AG08395 (cell line): Measurements from ENCODE around the gene ANKS1A.
A peak's percentile ranks its signal among the peaks of the same experiment; 100 is the strongest.
"Not testable (repeated sequence)": the region's sequence is repeated elsewhere in the genome, so short reads cannot be mapped to it uniquely, and the experiment has no call there.

Experiments used
- DNase-seq: peaks from one replicate; pipeline ENCODE4 v3.0.0; 2012; ENCODE audit warnings: mixed read lengths, low spot score

ANKS1A gene

GRCh38 chr6:34999153-34999552 lies 110.1 kb downstream of the ANKS1A start:
- DNase-seq: not testable (repeated sequence)

DNA sequence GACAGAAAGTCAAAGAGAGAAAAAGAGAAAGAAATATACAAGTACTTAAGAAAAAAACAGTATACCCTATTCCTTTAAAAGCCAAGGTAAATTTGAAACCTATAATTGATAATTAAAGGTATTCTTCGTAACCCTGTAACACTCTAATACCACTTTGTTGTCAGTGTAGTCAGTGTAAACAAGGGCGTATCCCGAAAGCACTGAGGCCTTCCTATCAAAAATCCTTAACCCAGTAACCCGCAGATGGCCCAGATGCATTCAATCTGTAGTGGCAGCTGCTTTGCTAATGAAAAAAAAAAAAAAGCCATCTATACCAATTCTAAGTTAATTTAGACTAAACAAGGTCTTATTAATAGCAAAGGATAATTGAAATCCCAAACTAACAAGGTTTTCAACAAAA lies 110.9 kb downstream of the ANKS1A start:
- not testable (repeated sequence) for DNase-seq

GRCh38 chr6:35001349-35001748 lies 112.3 kb downstream of the ANKS1A start:
- DNase-seq: not testable (repeated sequence)

DNA sequence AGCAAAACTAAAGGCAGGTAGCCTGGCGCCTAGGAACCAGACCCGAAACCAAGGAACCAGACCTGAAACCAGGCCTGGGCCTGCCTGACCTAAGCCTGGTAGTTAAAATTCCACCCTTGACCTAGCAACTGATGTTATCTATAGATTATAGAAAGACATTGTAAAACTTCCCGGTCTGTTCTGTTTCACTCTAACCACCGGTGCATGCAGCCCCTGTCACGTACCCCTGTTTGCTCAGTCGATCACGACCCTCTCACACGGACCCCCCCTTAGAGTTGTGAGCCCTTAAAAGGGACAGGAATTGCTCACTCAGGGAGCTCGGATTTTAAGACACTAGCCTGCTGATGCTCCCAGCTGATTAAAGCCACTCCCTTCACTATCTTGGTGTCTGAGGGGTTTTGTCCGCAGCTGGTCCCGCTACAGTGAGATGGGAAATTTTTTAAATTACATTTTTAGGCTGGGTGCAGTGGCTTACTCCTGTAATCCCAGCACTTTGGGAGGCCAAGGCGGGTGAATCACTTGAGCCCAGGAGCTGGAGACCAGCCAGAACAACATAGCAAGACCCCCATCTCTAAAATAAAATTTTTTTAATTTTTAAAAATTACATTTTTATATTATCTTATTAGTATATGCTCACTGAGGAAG lies 115.0 kb downstream of the ANKS1A start:
- DNase-seq: not testable (repeated sequence)

DNA sequence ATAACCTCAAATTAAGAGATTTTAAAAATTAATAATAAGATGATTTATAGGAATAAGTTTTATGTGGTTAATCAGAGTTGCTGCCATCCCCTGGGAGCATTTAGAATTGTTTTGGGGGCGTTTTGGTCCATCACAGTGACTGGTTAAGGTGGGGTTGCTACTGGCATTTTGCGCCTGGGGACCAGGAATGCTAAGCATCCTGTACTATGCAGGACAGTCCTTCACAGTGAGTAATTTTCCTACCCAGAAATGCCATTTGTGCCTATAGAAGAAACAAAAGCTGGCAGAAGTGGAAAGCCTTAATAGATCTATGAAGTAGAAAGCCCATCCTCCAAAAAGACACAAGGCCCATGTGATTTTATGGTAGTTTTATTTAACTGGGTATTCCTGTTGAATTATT lies 118.0 kb downstream of the ANKS1A start:
- DNase-seq: no peak

GRCh38 chr6:35008858-35009257 lies 119.8 kb downstream of the ANKS1A start:
- DNase-seq: no peak

DNA sequence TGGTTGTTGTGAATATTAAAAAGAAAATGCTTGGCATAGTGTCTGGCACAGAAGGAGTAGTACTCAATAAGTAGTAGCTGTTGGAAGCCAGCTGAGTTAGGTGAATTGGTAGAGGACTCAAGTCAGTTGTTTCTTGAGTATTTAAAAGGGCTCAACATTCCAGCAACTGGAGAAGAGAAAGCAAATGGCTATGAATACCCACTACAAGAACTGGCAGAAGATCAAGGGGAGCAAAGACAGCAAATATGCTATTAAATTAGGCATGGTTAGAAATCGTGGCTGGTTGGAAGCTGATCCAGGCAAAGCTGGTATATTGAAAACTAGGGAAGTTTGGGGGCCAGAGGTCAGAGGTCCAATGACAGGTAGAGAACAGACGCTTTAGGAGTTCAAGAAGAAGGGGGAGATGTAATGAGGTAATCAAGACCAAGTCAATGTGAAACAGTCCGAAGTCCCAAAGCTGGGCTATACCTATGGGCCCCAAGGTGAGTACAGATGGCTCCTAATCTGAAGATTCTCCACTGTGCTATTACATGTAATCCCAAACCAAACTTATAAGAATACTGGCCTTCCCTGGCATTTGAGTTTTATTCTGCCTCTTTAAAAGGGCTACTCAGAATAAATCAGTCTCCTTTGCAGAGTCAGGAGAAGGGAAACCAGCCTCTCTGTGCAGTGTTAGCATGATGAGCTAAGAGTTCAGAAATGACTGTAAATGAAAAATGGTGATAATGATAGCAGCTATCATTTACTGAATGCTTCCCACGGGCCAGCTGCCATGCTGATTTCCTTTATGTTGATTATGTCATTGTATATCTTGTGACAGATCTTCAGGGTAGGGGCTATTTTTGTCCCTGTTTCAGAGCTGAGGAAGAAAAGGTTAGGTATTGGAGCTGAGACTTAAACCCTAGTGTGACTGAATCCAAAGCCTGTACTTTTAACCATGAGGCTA lies 122.3 kb downstream of the ANKS1A start:
- DNase-seq: no peak

- no peak for DNase-seq
Observed at GRCh38 chr6:35013701-35014100, 124.6 kb downstream of the ANKS1A start.

- DNase-seq: no peak
Observed at GRCh38 chr6:35014341-35014740, 125.3 kb downstream of the ANKS1A start.

DNA sequence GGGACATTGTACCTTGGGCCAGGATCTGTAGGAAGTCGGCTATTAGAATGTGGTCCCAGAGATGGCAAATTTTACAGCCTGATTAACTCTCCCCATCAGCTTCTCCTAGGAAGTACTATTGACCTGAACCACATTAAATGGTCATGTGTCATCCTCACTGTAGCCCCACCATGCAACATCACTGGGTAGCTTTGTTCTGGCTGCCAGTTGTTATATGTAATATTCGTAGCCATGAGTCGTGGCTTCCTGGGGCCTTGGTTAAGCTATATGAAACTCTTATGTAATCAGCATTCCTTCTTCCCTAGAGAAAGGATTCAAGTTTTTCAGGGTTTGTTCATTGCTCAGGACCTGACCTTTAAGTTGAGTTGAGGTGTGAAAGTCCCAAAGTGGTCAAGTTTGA lies 125.7 kb downstream of the ANKS1A start:
- DNase-seq: peak; percentile 60

- no peak for DNase-seq
Observed at GRCh38 chr6:35015476-35015875, 126.4 kb downstream of the ANKS1A start.

DNA sequence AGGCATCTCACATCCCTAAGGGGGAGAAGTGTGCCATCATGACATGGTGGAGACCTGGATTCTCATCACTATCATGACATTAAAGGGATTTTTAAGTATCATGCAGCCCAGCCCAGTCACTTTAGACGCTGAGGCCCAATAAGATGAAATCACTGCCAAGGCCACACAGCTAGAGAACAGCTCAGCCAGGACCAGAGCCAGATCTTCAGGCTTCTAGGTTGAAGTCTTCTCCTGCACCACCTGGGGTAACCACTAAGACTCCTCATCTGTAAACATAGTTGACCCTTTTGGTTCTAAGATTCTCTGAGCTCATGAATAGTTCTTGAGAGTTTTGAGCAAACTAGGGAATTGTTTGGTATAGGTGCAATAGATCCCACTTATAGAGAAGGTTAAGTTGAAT lies 126.9 kb downstream of the ANKS1A start:
- no peak for DNase-seq

DNA sequence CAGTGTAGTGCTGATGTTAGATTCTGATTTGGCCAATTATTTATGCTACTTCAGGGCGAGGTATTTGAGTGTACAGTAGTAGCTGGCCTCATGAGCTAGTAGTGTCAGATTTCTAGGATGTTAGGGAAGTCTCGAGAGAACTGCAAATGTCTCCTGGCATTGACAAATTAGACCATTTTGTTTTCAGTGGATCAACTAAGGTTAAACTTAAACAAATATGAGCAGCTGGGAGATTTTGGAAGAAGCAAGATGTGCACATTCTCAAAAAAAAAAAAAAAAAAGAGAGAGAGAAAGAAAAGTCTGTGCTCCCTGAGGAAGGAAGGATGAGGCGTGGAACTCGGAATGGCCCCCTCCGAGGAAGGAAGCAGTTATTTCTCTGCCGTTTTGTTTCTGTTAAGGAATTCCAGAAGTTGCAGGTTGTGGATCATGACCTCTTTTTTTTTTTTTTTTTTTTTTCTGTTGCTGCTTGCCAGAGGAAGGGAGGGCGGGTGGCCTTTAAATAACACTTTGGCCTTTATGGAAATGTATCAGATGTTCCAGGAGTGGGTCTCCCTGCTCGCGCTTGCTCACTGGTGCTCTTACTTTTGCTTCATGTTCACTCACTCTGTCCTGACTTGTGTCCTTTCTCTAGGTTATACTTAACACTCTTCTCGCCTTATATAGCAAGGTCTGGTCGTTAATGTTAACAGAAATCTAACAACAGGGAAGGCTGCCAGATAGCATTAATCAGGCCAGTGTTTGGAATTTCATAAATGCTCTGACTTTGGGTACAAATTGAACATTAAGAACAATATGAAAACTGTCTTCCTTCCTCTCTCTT lies 127.7 kb downstream of the ANKS1A start:
- peak; percentile 38 for DNase-seq

- peak; percentile 36 for DNase-seq
Observed at GRCh38 chr6:35017411-35018181, 128.5 kb downstream of the ANKS1A start.

DNA sequence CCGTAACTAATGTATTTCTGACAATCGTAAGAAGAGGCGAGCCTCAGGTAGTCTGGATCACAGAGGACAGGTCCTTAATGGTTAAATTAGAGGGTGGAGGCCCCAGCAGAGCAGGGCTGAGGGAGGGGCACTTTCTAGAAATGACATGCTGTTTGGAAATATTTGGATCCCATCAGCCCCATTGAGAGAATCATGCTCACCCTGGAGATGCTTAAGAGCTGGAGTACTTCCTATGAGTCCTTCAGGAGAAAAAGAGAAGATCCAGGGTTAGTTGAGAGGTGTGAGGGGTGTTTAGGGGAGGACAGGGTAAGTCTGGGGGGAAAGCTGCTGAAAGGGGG lies 129.1 kb downstream of the ANKS1A start:
- DNase-seq: no peak

DNA sequence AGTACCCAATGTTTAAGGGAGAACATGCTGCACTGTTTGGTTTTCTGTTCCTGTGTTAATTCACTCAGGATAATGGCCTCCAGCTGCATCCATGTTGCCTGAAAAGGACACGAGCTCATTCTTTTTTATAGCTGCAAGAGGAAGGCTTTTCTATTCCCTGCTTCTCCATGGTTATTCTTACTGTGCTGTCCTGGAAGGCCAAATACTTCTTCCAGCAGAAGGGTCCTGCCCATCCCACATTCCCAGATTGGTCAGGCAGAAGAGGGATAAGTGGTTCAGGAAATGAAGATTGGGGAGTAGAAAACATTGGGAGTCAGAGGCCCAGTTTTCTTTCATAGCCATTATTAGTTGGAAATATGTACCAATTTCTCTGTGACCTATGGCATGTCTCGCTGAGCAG lies 129.7 kb downstream of the ANKS1A start:
- DNase-seq: no peak

GRCh38 chr6:35019171-35019570 lies 130.1 kb downstream of the ANKS1A start:
- DNase-seq: no peak

DNA sequence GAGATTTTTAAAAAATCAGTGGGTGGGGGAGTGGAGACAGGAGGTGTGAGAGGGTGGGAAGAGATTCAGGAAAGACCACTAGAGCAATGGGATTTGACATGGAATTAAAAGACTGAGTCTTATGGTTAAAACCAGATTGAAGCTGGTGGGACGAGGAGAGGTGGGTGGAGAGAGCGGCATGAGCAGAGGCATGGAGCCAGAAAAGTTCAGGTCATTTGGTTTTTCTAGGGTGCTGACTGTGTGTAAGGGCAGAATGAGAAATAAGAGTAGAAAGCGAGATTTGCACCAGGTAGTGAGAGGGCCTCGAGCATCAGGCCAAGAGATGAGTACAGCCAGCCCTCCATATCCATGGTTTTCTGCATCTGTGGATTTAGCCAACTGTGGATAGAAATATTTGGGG lies 130.8 kb downstream of the ANKS1A start:
- DNase-seq: no peak

DNA sequence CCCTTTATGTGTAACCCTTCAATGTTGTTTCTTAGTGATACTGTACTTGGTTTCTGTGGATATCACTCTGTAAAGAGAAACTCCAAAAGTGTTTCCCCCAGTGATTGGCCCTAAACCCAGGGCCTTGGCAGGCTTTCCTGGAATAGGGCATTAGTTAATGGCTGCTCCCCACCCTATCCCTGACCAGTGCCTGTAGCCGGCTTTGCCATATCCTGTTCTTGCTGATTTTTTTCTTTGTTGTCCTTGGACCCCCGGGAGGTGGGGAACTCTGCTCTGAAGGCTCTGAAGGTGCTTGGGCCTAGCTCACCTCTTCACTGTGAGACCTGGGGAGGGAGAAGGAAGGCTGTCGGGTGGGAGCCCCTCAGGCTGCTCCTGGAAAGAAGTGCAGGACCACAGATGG lies 131.9 kb downstream of the ANKS1A start:
- DNase-seq: no peak

DNA sequence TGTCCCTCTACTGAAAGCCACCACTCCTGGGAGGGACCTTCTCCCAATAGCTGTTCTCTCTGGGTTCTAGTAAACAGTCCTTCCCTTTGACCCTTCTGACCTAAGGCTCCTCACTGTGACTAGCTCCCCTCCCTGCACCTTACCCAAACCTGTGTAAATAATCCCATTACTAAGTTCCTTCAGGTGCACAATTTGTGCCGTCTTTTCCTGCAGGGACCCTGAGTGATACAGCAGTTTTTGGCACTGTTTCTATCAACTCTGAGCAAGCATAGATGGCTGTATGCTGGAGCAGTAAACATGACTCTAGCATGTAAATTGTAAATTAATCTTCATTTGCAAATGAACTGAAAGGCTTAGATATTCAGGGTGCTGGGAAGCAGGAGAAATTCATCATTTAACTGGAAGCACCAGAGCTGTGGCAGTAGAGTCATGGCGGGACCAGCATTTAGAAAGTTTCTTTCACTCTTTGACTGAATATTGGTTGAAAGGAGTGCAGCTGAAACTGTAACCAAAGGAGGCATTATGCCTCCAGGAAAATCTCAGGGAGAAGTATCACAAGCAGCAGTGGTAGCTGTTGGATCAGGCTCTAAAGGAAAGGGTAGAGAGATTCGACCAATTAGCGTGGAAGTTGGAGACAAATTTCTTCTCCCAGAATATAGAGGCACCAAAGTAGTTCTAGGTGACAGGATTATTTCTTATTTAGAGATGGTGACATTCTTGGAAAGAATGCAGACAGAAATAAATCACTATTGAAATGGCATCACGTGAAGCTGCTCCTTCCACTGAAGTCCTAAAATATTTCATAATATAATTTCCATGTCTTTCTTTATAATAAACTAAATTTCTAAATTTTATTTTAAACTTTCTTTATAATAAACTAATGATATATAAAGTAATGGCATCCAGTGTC lies 134.3 kb downstream of the ANKS1A start:
- no peak for DNase-seq

DNA sequence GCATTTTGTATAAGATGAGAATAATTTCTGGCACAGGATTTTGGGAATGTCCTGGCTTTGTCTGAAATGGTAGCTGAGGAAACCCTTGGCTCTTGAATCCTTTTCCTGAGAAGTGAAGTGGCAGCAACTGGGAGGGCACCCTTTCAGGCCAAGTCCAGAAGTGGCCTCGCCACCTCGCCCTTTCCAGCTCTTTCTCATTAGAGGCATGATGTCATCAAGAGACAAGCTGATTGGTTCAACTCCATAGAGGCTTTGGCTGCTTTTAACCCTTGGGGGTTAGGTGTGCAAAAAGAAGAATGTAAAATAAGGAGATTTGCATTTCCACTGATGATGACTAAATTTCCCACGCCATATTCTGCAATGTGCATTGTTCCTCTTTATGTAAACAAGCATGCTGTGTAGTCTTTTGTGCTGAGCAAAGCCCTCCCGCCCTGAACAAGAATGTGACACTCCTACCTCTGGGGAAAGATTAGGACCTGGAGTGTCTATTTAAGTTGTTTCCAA lies 135.5 kb downstream of the ANKS1A start:
- peak; percentile 71 for DNase-seq
